Measurements from ENCODE around the gene FNBP1. TPM values are rescaled to one million over a fixed set of nuclear protein-coding genes. Genes with fewer than 3 reads are reported as not detected.

Gene FNBP1
- total RNA-seq, 1 donor from 2014 or later, result 25.6 TPM

GRCh38 chr9:129875687-129876395, 167.1 kb downstream of the FNBP1 start:
- TF ChIP-seq, protein P1, sequence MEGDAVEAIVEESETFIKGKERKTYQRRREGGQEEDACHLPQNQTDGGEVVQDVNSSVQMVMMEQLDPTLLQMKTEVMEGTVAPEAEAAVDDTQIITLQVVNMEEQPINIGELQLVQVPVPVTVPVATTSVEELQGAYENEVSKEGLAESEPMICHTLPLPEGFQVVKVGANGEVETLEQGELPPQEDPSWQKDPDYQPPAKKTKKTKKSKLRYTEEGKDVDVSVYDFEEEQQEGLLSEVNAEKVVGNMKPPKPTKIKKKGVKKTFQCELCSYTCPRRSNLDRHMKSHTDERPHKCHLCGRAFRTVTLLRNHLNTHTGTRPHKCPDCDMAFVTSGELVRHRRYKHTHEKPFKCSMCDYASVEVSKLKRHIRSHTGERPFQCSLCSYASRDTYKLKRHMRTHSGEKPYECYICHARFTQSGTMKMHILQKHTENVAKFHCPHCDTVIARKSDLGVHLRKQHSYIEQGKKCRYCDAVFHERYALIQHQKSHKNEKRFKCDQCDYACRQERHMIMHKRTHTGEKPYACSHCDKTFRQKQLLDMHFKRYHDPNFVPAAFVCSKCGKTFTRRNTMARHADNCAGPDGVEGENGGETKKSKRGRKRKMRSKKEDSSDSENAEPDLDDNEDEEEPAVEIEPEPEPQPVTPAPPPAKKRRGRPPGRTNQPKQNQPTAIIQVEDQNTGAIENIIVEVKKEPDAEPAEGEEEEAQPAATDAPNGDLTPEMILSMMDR (conservative IDR thresholded peaks at IDR 0.05; ENCODE audit: low read depth, low read length), result no peak
- no peak for DNase-seq (ENCODE audit: low read depth)
- H3K4me3 ChIP-seq (ENCODE audit: low read depth, low read length), result no peak overlapping the region

- TF ChIP-seq, protein P1 (conservative IDR thresholded peaks at IDR 0.05; ENCODE audit: low read depth, low read length), result peak; percentile 26
- H3K4me3 ChIP-seq (ENCODE audit: low read depth, low read length), result no peak overlapping the region
- DNase-seq (ENCODE audit: low read depth), result no peak
These were observed 167.8 kb downstream of the FNBP1 start for GRCh38 chr9:129875181-129875611.

DNA sequence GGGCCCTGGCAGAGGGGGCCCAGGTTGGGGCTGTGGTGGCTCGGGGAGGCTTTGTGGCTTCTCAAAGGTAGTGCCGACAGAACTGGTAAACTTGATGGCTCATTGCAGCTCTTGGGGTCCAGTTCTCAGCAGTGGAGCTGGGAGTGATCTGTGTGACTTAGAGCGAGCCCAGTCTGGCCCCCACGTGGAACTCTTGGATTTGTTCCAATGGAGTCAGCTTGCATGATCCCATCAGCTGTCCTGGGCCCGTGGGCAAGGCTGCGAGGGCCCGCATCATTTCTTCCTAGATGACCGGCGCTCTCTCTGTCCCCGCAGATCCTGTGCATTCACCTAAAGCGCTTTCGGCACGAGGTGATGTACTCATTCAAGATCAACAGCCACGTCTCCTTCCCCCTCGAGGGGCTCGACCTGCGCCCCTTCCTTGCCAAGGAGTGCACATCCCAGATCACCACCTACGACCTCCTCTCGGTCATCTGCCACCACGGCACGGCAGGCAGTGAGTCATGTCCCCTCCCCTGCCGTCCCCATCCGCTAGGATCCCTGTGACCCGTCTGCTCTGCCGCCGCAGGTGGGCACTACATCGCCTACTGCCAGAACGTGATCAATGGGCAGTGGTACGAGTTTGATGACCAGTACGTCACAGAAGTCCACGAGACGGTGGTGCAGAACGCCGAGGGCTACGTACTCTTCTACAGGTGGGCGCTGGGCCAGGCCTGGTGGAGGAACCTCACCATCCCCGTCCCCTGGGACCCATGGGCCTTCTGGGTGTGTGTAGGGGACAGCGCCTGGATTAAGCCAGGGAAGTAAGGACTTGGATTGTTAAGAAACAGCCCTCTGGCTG, 168.5 kb downstream of the FNBP1 start:
- no peak for DNase-seq (ENCODE audit: low read depth)
- TF ChIP-seq, protein P1 (conservative IDR thresholded peaks at IDR 0.05; ENCODE audit: low read depth, low read length), result no peak
- H3K4me3 ChIP-seq (ENCODE audit: low read depth, low read length), result no peak overlapping the region

DNA sequence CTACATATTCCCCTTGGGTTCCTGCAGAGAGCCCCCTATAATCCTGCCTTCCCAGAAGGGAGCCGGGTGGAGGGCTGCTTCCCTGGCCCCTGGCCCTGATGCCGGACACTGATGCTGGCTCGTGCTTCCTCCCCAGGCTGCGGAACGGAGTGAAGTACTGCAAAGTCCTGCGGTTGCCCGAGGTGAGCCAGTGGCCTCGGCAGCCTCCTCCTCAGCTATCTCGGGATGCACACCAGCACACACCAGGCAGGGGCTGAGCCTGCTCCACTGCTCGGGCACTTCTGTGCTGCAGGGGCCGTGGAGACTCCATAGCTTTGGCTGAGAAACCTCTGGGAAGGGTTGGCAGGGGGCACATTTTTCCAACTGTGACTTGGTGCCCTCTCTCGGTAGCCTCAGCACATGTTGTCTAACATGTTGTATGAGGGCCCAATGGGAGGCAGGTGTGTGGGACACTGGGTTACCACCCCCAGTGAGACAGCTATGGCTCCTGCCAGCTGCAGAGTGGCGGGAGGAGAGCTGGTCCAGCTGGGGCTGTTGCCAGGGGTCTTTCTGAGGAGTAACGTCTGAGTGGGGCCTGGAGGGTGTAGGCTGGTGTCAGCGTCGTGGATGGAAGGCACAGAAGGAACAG, 169.3 kb downstream of the FNBP1 start:
- H3K4me3 ChIP-seq (ENCODE audit: low read depth, low read length), result no peak overlapping the region
- TF ChIP-seq, protein P1 (conservative IDR thresholded peaks at IDR 0.05; ENCODE audit: low read depth, low read length), result no peak
- no peak for DNase-seq (ENCODE audit: low read depth)

DNA sequence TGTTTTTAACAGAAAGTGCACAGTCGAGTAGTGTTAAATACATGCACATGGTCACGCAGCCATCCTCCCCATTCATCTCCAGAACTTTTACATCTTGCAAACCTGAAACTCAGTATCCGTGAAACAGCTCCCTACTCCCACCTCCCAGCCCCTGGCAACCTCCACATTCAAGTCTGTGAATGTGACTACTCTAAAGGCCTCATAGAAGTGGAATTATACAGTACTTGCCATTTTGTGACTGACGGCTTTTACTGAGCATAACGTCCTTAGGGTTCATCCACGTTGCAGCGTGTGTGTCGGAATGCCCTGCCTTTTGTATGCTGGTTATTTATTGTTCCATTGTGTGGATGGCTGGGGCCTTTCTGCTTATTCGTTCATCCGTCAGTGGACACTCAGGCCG, 171.9 kb downstream of the FNBP1 start:
- H3K4me3 ChIP-seq (ENCODE audit: low read depth, low read length), result no peak overlapping the region
- DNase-seq (ENCODE audit: low read depth), result no peak

More for the DNA sequence above, 171.9 kb downstream of the FNBP1 start:
- TF ChIP-seq, protein P1 (conservative IDR thresholded peaks at IDR 0.05; ENCODE audit: low read depth, low read length), result no peak

Measured in epithelial cell of proximal tubule (primary cell).